Fibroblast of skin of left biceps (primary cell): Measurements from ENCODE around the gene ANKRD52.
"Not testable (repeated sequence)": the region's sequence is repeated elsewhere in the genome, so short reads cannot be mapped to it uniquely, and the experiment has no call there.

Experiments
- DNase-seq, 2 experiments: peaks; one replicate each; pipeline ENCODE4 v3.0.0-alpha.2; 2013; ENCODE audit warnings: low read depth in 2 of 2

Gene ANKRD52

DNA sequence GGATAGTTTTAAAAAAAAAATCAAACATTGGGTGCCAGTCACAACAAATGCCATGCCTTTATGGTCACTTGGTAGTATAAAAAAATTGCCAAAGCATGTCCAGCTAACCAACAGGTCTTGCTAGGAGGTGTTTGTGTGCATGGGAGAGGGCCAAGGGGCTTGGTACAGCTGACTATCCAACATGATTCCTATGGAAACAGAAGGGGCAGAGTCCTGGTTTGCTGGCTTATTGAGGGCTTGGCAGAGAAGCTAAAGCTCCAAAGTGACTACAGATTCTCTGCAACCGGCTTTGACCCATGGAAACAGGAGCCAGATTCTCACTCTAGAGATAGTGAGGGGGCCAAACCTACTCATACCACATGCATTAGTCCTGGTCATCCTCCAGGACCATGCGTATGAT, 14.3 kb upstream of the ANKRD52 start:
- not testable (repeated sequence) for DNase-seq

DNA sequence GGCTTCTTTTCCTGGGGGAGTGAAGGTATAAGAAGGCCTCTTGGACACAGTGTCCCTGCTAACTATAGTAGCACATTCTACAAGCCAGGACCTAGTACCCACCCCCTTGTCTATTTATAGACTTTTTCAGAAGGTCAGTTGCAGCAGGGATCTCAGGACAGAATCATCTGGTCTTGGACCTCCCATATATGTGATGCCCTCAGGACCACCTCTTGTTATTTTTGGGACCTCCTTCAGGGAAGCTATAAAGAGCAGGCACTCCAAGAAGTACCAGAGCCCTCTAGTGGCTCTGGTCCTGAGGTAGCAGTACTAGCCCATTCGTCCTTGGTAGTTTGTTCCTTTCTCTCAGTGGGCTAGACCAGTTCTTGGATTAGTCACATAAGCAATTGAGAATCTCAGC, 12.8 kb upstream of the ANKRD52 start:
- DNase-seq = no peak

DNA sequence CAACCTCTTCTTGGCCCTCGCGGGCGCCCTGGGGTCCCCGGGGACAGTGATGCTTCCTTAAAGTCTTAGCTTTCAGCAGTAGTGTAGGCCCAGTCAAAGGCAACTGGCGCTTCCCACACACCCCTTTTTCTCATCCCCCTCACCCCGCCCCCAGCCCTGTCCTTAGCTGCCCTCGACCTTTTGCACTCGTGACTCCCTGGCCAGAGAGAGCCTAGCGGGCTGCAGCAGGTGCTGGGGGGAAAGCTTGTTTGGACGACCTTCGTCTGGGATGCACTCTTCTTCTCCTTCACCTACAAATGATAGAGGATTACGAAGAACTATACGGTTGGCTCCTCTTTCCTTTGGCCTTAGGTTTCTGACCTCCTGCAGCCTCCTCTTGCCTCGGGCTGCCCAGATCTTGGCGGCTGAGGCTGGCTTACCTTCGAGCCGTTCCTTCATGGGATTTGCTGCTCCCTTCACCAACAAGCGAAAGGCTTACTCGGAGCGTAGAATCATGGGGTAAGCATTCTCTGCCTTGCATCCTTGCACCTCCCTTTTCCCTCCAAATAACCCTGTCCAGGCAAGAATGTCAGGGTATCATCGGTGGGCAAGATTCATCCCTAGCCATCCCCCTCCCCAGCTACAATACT, 9.4 kb upstream of the ANKRD52 start:
- no peak for DNase-seq

DNA sequence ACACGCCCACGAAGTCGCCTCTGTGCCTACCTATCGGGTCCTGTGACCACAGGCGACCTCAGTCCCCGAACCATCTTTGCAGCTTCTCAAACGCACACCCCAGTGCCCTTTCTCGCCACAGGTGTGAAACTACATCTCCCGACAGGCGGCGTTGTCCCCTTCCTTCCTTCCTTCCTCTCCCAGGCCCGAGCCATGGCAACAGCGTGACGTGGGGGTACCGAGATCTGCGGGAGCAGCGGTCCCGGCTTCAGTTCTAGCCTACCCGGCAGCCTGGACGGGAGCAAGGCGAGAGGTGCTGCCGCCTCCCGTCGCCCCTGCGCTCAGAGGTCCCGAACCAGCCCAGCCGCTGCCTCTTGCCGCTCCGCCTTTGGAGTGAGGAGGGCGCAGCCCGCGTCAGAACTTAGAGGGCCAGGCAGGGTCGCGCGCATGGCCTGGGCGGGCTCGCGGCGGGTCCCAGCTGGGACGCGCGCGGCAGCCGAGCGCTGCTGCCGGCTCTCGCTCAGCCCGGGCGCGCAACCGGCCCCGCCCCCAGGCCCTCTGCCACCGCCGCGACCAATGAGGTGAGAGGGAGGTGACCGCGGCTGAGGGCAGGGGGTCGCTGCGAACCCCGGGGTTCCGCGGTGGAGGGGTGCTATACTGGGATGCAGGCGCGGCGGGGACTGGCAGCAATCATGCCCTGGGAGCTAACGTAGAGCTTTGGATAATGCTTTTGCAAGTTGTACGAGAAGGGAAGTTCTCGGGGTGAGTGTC, 8.7 kb upstream of the ANKRD52 start, which contains the start of gene COQ10A:
Gene COQ10A, plus strand, starts transcription at position 250 of the 750 bp plus-strand sequence. Its CDS starts 177 bp downstream, at position 427.
- DNase-seq = peak; percentile 47 to 50

DNA sequence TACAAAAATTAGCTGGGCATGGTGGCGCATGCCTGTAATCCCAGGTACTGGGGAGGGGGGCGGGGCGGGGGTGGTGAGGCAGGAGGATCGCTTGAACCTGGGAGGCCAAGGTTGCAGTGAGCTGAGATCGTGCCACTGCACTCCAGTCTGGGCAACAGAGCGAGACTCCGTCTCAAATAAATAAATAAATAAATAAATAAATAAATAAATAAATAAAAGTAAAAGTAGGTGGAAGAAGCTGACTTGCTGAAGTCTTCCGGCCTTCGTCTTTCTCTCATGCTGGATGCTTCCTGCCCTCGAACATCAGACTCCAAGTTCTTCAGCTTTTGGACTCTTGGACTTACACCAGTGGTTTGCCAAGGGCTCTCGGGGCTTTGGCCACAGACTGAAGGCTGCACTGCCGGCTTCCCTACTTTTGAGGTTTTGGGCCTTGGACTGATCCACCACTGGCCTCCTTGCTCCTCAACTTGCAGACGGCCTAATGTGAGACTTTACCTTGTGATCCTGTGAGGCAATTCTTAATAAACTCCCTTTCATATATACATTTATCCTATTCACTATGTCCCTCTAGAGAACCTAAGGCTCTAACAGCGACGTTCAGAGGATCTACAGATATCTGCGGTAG, 8.0 kb upstream of the ANKRD52 start:
- not testable (repeated sequence) for DNase-seq

DNA sequence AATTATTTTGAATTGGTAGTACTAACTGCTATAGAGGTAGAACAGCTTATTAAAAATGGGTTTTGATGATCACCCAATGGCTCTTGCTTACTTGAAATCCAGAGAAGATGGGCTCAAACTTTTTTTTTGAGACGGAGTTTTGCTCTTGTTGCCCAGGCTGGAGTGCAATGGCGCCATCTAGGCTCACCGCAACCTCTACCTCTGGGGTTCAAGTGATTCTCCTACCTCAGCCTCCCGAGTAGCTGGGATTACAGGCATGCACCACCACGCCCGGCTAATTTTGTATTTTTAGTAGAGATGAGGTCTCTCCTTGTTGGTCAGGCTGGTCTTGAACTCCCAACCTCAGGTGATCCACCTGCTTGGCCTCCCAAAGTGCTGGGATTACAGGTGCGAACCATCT, 4.8 kb upstream of the ANKRD52 start:
- not testable (repeated sequence) for DNase-seq

DNA sequence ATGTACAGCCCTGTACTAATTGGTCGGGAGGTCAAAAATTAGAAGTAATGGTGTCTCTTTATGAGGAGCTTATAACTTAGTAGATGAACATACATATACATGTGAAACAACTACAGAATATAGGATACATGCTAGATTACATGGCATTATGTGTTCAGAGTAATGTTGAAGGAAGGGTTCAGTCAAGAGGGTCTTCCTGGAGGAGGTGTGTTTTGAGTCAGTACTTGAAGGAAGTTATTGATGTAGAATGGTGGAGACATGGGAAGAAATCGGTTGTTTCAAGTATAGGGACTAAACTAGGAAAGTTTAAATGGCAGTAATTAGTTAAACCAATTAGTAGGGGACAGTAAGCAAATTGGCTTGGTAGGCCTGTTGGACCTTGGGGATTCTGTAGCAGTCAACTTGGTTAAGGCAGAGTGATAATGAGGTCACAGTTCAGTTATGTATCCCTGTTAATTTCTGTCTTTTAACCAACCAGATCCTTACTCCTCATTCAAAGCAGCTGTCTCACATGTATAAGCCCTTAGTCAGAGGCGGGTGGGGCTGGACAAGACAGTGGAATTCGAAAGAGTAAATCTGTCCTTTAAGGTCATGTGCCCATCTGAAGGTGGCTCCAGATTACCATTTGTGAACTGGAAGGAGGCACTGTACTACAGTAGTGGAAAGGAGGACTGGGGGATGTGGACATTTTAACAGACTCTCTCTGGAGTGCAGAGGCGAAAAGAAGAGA, 3.5 kb upstream of the ANKRD52 start:
- DNase-seq = peak; percentile 49 to 50

DNA sequence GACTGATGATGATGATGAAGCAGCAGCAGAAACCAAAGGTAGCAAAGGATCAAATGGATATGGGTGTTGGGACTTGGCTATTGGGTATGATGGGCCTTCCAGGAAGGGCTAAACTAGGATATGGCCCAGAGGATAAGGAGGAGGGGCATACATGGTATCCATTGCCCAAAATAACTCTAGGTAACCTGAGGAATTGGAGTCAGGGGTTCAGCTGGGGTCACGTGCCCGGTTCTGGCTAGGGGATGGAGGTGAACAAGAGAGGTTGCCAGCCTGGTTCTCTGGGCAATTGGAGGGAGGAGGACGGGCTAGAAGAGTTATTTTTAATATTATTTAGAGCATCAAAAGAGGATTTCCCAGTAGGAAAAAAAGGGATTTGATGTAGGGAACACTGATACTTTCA, 2.7 kb upstream of the ANKRD52 start:
- DNase-seq = no peak

DNA sequence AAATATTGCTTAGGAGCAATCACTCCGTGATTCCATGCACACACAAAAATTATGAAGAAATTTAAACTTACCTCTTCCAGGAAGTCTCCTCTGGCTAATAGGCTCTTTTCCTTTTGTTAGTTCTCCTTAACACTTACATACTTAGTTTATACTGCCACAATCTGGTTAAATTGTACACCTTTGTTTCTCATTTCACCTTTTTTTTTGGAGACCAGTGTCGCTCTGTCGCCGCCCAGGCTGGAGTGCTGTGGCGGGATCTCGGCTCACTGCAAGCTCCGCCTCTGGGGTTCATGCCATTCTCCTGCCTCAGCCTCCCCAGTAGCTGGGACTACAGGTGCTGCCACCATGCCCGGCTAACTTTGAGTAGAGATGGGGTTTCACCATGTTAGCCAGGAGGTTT, 2.2 kb upstream of the ANKRD52 start:
- no peak for DNase-seq

DNA sequence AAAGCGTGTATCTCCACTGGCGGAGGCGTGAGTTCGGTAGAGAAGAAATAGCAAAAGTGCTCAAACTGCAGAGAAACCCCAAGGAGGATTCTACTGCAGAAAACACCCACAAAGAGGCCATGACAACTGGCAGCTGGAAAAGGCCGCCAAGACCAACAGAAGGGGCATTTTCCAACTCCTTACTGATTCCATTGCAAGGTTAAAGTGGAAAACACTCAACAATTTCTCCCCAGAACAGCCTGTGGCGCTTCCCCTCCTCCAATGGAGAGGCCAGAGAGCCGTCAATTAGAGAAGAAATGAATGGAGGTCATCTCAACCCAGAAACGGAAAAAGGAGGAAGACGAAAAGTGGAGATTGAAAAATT, 618 bp upstream of the ANKRD52 start:
- no peak for DNase-seq

DNA sequence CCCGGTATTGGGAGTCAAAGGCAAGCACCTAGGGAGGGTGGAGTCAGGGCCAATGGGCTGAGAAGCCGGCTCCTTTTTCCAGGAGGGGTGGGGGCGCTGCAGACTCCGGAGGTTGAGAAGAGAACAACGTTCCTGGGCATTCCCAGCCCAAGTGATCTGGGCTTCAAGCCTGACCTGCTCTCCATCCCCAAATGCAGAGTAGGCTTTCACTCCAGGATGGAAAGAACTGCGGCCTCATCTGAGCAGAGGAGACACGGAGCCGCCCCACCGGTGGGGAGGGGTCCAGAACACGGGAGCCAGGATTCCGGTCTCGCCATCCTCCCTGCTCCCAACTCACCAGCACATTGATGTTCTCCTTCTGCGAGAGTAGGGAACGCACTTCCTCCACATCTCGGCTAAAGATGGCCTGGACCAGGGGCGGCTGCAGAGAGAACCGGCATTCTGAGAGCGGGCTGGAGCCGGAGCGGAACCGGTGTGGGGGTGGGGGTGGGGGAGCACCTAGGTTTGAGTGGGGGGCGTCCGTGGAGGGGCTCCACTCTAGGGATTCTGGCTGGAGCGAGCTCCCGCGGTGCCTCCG, 605 bp downstream of the ANKRD52 start:
- DNase-seq = no peak

DNA sequence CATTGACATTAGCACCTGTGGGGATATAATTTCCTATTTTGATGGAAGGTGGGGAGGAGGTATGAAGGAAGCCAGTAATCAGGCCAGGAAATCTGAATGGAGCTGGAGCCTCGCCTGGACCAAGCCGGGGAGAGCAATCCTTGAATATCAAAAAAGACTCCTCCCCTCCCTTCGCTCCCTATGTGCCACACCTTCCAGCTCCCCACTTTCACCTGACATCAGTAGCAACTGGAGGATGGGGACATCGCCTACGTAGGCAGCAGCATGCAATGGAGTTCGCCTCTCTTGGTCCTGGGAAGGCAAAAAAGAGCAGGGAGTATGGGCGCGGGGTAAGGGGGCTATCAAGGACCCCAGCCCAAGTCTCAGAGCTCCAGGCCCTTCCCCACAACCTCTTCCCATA, 1.1 kb downstream of the ANKRD52 start:
- DNase-seq = no peak

DNA sequence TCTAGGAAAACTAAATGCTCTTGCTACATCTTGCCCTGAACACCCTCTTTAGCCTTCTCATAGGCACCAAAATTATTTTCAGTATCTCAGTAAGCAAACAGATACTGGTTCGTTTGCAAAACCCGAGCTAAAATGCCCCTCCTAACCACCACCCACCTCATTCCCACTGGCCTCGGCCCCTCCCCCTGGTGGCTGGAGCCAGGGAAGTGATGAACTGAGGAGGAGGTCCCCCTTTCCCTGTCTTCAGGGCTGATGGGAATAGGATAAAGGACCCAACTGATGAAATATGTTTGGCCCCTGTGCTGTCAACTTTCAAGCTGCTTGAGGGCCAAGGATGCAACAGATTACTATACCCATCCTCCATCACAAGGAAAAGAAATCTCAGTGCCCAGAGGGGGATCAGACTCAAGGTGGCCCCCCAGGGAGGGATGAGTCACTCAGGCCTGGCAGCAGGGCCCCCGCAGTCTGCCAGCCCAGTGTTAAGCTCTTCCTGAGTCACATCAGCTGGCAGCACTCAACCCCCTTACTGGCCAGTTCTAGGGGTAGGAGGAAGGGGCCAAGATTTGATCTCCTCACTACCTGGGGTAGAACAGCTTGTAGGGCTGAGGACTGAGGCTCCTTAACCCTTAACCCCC, 1.7 kb downstream of the ANKRD52 start:
- no peak for DNase-seq

DNA sequence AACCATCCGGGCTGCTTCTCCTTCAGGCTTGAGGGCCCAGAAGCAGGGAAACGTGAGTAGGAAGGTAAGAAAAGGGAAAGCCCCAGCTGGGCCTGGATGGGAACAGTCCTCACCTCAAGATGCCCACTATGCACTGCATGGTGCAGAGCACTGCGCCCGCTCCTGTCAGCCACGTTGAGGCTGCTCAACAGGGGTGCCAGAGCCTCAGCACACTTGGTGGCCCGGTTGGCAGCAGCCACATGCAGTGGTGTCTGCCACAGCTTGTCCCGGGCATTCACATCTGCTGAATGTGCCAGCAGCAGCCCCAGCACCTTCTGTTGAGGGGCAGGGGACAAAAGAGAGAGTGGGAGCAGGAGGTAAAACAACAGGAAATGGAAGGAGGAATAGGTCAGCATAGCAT, 2.5 kb downstream of the ANKRD52 start:
- no peak for DNase-seq

DNA sequence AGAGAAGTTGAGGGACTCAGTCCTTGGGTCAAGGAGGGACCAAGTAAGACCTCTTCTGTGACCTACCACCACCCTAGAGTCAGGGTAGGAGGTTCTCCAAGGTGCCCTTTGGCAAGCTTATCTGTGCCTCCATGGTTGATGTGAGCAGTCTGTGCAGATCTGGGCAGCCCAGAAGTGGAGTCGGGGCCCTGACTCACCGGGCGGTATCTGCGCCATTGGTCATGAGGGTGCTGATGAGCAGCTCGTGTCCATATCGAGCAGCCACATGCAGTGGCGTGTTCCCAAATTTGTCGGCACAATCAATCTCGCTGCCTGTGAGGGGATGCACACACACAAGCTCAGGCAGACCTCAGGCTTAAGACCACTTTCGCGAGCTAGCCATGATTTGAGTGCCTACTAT, 5.1 kb downstream of the ANKRD52 start:
- no peak for DNase-seq

DNA sequence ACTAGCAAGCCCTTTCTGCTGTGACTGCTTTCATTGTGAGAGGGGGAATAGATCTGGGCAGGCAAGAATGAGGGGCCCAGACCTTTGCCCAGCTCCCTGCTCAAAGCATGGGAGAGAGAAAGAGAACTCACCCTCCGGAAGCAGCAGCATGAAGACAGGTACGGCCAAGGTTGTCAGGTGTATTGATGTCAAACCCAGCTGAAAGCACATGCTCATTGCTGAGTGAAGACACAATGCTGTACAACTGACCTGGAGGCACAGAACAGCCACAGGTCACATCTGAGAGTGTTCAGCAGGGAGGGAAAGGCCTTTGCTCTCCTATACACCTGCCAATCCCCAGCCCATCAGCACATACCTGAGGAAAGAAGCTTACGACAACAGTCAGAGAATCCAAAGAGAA, 5.5 kb downstream of the ANKRD52 start:
- DNase-seq = no peak

DNA sequence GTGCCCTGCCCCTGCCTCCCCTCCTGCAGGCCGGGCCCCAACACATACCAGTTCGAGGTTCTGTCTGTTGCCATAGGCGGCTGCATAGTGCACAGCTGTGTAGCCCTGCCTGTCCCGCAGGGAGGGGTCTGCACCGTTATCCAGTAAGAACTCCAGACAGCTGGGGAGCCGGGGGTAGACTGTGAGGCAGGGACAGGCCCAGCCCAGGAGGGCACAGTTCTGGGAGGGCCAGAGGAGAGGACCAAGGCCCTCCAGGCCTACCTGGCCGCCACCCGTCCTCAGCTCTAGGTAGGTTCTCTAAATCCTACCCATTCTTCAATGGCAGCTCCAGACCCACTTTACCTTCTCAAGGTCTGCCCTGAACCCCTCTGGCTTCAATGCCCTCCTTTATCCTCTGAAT, 9.5 kb downstream of the ANKRD52 start:
- DNase-seq = no peak

DNA sequence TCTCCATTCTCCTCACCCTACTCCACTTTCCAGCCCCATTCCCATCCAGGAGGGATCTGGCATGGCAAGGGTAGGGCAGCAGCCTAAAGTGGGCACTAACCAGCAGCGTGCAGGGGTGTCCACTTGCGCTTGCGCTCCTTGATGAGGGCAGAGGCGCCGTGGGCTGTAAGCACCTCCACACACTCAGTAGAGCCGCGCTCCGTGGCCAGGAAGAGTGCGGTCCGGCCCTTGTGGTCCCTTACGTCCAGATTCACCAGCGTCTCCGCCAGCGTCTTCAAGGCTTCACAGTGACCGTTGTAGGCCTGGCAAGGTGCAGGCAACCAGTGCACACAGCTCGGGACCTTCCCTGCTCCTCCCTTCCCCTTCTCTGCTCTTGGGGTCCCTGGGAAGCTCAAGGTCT, 10.3 kb downstream of the ANKRD52 start:
- no peak for DNase-seq

DNA sequence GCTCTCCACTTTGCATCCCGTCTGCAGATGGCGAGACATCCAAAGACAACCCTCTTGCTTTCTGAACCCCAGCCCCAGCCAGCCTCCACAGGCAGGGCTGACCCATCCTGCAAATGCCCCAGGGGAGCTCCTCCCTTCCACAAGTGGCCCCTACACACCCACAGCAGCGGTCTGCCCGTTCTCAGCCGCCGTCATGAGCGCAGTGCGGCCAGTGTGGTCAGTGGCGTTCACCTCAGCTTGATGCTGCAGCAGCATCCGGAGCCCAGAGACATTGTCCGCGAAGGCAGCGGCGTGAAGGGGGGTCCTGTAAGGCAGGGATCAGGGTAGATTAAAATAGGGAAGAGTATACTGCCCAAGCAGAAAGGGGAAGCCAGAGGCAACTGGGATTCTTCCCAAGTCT, 13.7 kb downstream of the ANKRD52 start:
- no peak for DNase-seq

DNA sequence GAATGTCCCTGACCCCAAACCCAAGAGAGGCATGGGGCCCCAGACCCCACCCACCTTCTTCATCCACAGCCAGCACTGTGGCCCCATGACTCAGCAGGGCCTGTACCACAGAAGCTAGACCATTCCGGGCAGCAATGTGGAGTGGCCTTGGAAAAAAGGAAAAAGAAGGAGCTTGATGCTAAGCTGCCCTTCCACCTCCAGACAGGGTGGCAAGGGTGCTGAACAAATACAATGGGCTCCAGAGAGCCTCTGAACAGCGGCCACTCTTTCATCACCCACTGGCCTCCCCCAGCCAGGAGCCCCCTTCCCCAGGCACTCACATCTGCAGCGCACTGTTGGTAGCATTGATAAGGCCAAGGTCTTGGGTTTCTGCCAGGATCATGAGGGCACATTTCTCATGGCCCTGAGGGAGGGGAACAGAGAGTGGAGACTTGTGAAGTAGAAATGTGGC, 14.4 kb downstream of the ANKRD52 start:
- DNase-seq = no peak

DNA sequence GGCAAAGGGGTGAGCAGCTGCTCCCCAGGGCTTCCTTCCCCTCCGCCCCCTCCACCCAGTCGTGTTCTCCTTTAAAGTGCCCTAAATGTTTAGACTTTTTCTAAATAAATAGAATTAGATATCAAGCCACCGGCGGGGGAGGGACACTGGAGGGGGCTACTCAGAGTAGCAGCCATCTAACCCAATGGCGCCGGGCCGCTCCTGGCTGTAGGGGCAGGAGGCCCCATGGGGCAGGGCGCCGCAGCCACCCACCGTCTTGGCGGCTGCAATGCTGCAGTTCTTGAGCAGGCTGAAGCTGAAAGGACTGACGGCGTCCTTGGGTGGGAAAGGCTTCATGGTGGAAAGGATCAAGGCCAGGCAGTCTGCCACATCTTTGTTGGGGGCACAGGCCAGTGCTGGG, 15.2 kb downstream of the ANKRD52 start:
- DNase-seq = no peak
